ENCODE measurements around the gene COPB1. TPM values are rescaled to one million over a fixed set of nuclear protein-coding genes. Genes with fewer than 3 reads are reported as not detected.

The COPB1 gene
- total and polyA plus RNA-seq, 2 of the 13 experiments (the other 11 are each of a cell fraction or from before 2014, with no cell fraction given) = 114 to 195 TPM

DNA sequence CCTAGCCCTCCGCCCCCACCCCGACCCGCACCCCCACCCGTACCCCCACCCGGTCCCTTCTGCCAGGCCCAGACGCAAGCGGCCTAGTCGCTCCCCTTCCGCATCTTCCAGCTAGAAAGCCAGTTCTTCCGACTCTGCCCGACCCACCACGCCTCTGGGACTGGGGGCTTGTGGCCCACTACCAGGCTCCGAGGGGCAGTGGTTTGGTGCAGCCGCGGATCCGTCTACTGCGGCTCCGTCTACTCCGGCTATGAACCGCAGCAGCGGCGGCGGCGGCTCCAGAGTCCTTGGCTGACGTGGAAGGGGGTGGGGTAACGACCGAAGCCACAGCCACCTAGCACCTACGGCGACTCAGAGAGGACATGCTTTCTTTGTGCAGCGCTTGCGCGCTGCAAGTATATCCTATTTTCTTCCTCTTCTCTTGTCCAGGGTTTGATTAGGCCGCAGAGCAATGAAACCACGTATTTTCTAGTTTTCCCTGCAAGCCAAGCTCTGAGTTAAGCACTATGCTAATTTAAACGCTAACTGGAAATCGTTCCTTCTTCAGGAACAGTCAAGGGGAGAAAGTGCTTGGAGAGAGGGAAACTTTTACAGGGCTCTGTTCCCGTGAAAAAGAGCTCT, at the start of gene COPB1 (continued):
- TF ChIP-seq ZNF280B (CRISPR knock-in tag; IDR thresholded peaks at IDR 0.05; ENCODE audit: borderline replicate concordance) (peak; percentile 87), HNRNPK (IDR thresholded peaks at IDR 0.05; ENCODE audit: low read depth, low read length, poor library complexity, severe bottlenecking) (peak; percentile 31), ETV6 (CRISPR knock-in tag; conservative IDR thresholded peaks at IDR 0.05) (no peak; the same call in 1 of the 2 replicates), XBP1 (CRISPR knock-in tag; IDR thresholded peaks at IDR 0.05) (no peak), ZNF564 (CRISPR knock-in tag; IDR thresholded peaks at IDR 0.05) (peak; percentile 24; the same call in 1 of the 2 replicates), NAIF1 (CRISPR knock-in tag; IDR thresholded peaks at IDR 0.05; ENCODE audit: borderline replicate concordance) (no peak), AGO2 (optimal IDR thresholded peaks at IDR 0.05; ENCODE audit: low read depth, low read length) (peak; percentile 73), RELA (CRISPR knock-in tag; IDR thresholded peaks at IDR 0.05) (no peak), NCOA2 (CRISPR knock-in tag; IDR thresholded peaks at IDR 0.05) (peak; percentile 42; the same call in 1 of the 2 replicates), SNAPC2 (CRISPR knock-in tag; IDR thresholded peaks at IDR 0.05) (no peak), ZBTB42 (CRISPR knock-in tag; IDR thresholded peaks at IDR 0.05) (0 out of 2 replicates have a peak, but pooled peaks have one; percentile 33), MYPOP (CRISPR knock-in tag; IDR thresholded peaks at IDR 0.05) (peak; percentile 45; the same call in 1 of the 2 replicates), PBX3 (CRISPR knock-in tag; IDR thresholded peaks at IDR 0.05; ENCODE audit: borderline replicate concordance) (no peak)
- TF ChIP-seq, protein P1, sequence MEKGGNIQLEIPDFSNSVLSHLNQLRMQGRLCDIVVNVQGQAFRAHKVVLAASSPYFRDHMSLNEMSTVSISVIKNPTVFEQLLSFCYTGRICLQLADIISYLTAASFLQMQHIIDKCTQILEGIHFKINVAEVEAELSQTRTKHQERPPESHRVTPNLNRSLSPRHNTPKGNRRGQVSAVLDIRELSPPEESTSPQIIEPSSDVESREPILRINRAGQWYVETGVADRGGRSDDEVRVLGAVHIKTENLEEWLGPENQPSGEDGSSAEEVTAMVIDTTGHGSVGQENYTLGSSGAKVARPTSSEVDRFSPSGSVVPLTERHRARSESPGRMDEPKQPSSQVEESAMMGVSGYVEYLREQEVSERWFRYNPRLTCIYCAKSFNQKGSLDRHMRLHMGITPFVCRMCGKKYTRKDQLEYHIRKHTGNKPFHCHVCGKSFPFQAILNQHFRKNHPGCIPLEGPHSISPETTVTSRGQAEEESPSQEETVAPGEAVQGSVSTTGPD (CRISPR knock-in tag; IDR thresholded peaks at IDR 0.05) = no peak
